A549 (cell line): ENCODE results near the gene TTN.

ENCODE experiments used
- CHD2 ChIP-seq: fragments of 150-350 bp; IDR thresholded peaks from 2 replicates; pipeline ENCODE4 v1.6.1; 2014; ENCODE audit warnings: low read length; ENCODE audit not compliant: partially characterized antibody
- CTCF ChIP-seq: fragments of >200 bp; sonication (Bioruptor Twin); formaldehyde crosslinking; IDR thresholded peaks from 3 replicates; pipeline ENCODE4 v1.5.1; 2016
- EP300 ChIP-seq, 2 experiments: fragments of >200 bp; sonication (Bioruptor Twin); formaldehyde crosslinking; IDR thresholded peaks; 2 replicates in 1 of 2; 3 replicates in 1 of 2; pipeline ENCODE4 v1.6.1; 2016 to 2017
- HDAC2 ChIP-seq: fragments of 200-600 bp; sonication (generic); IDR thresholded peaks from 2 replicates; pipeline ENCODE4 v1.6.1; 2016
- HOXA7 ChIP-seq: fragments of 250-450 bp; sonication (Bioruptor Pico); IDR thresholded peaks from 2 replicates; pipeline ENCODE4 v1.5.0; 2020; ENCODE audit warnings: mild to moderate bottlenecking, moderate library complexity
- NR3C1 ChIP-seq: fragments of >200 bp; sonication (Bioruptor Twin); formaldehyde crosslinking; IDR thresholded peaks from 3 replicates; pipeline ENCODE4 v1.6.1; 2017
- PHF8 ChIP-seq: fragments of 200-600 bp; sonication (generic); IDR thresholded peaks from 2 replicates; pipeline ENCODE4 v1.6.1; 2016; ENCODE audit warnings: low read depth, mild to moderate bottlenecking, antibody characterized with exemption, moderate library complexity, borderline replicate concordance
- POLR2A ChIP-seq: IDR thresholded peaks from 2 replicates; pipeline ENCODE4 v1.6.1; 2012; ENCODE audit warnings: mild to moderate bottlenecking, low read length
- RCOR1 ChIP-seq: fragments of 150-350 bp; IDR thresholded peaks from 2 replicates; pipeline ENCODE4 v1.6.1; 2014; ENCODE audit warnings: antibody characterized with exemption, low read length, low read depth
- RNF2 ChIP-seq: fragments of 200-600 bp; sonication (generic); IDR thresholded peaks from 2 replicates; pipeline ENCODE4 v1.6.1; 2016; ENCODE audit warnings: low read depth, mild to moderate bottlenecking, antibody characterized with exemption, moderate library complexity, borderline replicate concordance
- TF ChIP-seq, protein P1 (sequence below): fragments of >200 bp; sonication (Bioruptor Twin); formaldehyde crosslinking; IDR thresholded peaks from 3 replicates; pipeline ENCODE4 v1.6.1; 2016

DNA sequence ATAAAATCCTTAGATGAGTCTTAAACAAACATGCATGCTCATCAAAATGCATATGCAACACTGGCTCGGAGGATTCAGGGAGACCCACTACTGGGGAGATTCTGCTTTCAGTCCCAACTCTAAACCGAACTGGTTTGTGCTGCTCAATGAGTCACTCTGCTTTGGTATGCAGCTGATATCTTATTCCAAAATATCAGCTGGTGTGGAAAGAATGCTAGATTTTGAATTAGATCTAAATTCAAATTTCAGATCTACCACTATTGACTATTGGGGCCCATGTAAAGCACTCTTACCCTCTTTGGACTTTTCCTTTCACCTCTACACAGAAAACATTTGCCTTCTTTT is 39.2 kb upstream of the TTN start:
- no peak for TF ChIP-seq CTCF
- TF ChIP-seq EP300 (IDR thresholded peaks at IDR 0.05), result no peak
- no peak for TF ChIP-seq POLR2A
- TF ChIP-seq PHF8, result no peak
- no peak for TF ChIP-seq HOXA7 (CRISPR knock-in tag)
- no peak for TF ChIP-seq CHD2
- TF ChIP-seq RCOR1, result no peak
- TF ChIP-seq, protein P1, sequence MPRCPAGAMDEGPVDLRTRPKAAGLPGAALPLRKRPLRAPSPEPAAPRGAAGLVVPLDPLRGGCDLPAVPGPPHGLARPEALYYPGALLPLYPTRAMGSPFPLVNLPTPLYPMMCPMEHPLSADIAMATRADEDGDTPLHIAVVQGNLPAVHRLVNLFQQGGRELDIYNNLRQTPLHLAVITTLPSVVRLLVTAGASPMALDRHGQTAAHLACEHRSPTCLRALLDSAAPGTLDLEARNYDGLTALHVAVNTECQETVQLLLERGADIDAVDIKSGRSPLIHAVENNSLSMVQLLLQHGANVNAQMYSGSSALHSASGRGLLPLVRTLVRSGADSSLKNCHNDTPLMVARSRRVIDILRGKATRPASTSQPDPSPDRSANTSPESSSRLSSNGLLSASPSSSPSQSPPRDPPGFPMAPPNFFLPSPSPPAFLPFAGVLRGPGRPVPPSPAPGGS, result no peak
- no peak for TF ChIP-seq HDAC2
- TF ChIP-seq NR3C1, result no peak
- TF ChIP-seq RNF2, result no peak
